C4-2B (cell line): ENCODE measurements around the gene PCDHA4.
"Not testable (repeated sequence)": the region's sequence is repeated elsewhere in the genome, so short reads cannot be mapped to it uniquely, and the experiment has no call there.

Experiments
- ZFX ChIP-seq: fragments of 450-650 bp; IDR thresholded peaks from 2 replicates; pipeline ENCODE4 v1.6.1; 2017
- TF ChIP-seq, protein P1 (sequence below): fragments of 450-650 bp; conservative IDR thresholded peaks from 2 replicates; pipeline ENCODE4 v1.5.1; 2017; ENCODE audit warnings: mild to moderate bottlenecking

- TF ChIP-seq, protein P1, sequence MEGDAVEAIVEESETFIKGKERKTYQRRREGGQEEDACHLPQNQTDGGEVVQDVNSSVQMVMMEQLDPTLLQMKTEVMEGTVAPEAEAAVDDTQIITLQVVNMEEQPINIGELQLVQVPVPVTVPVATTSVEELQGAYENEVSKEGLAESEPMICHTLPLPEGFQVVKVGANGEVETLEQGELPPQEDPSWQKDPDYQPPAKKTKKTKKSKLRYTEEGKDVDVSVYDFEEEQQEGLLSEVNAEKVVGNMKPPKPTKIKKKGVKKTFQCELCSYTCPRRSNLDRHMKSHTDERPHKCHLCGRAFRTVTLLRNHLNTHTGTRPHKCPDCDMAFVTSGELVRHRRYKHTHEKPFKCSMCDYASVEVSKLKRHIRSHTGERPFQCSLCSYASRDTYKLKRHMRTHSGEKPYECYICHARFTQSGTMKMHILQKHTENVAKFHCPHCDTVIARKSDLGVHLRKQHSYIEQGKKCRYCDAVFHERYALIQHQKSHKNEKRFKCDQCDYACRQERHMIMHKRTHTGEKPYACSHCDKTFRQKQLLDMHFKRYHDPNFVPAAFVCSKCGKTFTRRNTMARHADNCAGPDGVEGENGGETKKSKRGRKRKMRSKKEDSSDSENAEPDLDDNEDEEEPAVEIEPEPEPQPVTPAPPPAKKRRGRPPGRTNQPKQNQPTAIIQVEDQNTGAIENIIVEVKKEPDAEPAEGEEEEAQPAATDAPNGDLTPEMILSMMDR: not testable (repeated sequence)
- TF ChIP-seq ZFX: not testable (repeated sequence)
Observed at GRCh38 chr5:140796072-140796717, 10.7 kb upstream of the PCDHA4 start.
